ENCODE measurements around the gene LRBA. TPM values are rescaled to one million over a fixed set of nuclear protein-coding genes. Genes with fewer than 3 reads are reported as not detected.

Gene LRBA
- total and polyA plus RNA-seq, 8 donors, result 43.3 to 62.5 (median 52.3) TPM

GRCh38 chr4:150297861-150298474 lies 717.1 kb downstream of the LRBA start:
- H3K27me3 ChIP-seq, result no peaks in the 10 kb centered on the region
- H3K4me1 ChIP-seq, result peaks cover 0 to 6% of the 10 kb centered on the region in 2 donors
- no peak overlapping the region for H3K4me3 ChIP-seq
- no peaks in the 10 kb centered on the region for H3K9me3 ChIP-seq
- peak; percentile 71 for ATAC-seq
- TF ChIP-seq CTCF (IDR thresholded peaks at IDR 0.05), result peak; percentile 45 to 56
- peak in 2 of 4 donors; percentile 29 to 65 for DNase-seq
- no peak overlapping the region for H3K27ac ChIP-seq
- intact Hi-C loops (cut with DNase I), result loop anchor here in 1 of 2 donors (10.0 kb wide), 1 partner anchor 567 kb away; no protein-coding TSS in a partner anchor
- no peaks in the 10 kb centered on the region for H3K36me3 ChIP-seq

- H3K9me3 ChIP-seq, result peaks cover 0 to 2% of the 10 kb centered on the region in 2 donors
- no peak overlapping the region for H3K27ac ChIP-seq
- H3K4me3 ChIP-seq, result no peak overlapping the region
- ATAC-seq (no peak), DNase-seq (no peak)
- TF ChIP-seq CTCF (IDR thresholded peaks at IDR 0.05), result no peak
- no peaks in the 10 kb centered on the region for H3K4me1 ChIP-seq
- H3K27me3 ChIP-seq, result no peaks in the 10 kb centered on the region
- intact Hi-C loops (cut with DNase I), result loop anchor here in 1 of 2 donors (10.0 kb wide), 1 partner anchor 575 kb away; no protein-coding TSS in a partner anchor
- no peaks in the 10 kb centered on the region for H3K36me3 ChIP-seq
Observed at GRCh38 chr4:150289881-150290280, 725.2 kb downstream of the LRBA start.

- no peaks in the 10 kb centered on the region for H3K27me3 ChIP-seq
- no peak for TF ChIP-seq CTCF (IDR thresholded peaks at IDR 0.05)
- no peak overlapping the region for H3K4me3 ChIP-seq
- DNase-seq (no peak), ATAC-seq (no peak)
- H3K9me3 ChIP-seq, result peaks cover 0 to 2% of the 10 kb centered on the region in 2 donors
- H3K27ac ChIP-seq, result no peak overlapping the region
- no peaks in the 10 kb centered on the region for H3K36me3 ChIP-seq
- intact Hi-C loops (cut with DNase I), result no loop called here
- H3K4me1 ChIP-seq, result no peaks in the 10 kb centered on the region
Observed at GRCh38 chr4:150289198-150289597, 725.9 kb downstream of the LRBA start.

- Histone ChIP-seq H3K9me3 (no peaks in the 10 kb centered on the region), H3K27me3 (no peaks in the 10 kb centered on the region), H3K27ac (no peak overlapping the region), H3K4me3 (no peak overlapping the region), H3K4me1 (no peaks in the 10 kb centered on the region), H3K36me3 (peaks cover 0 to 7% of the 10 kb centered on the region in 2 donors)
- TF ChIP-seq CTCF (IDR thresholded peaks at IDR 0.05), result no peak
- no peak for ATAC-seq
- intact Hi-C loops (cut with DNase I), result no loop called here
- DNase-seq, result no peak
Observed at GRCh38 chr4:150286656-150287055, 728.4 kb downstream of the LRBA start.

GRCh38 chr4:150283689-150284088 lies 731.4 kb downstream of the LRBA start:
- Histone ChIP-seq H3K4me3 (no peak overlapping the region), H3K27ac (no peak overlapping the region), H3K27me3 (no peaks in the 10 kb centered on the region), H3K4me1 (peaks cover 0 to 3% of the 10 kb centered on the region in 2 donors), H3K9me3 (no peaks in the 10 kb centered on the region), H3K36me3 (peaks cover 0 to 7% of the 10 kb centered on the region in 2 donors)
- DNase-seq (no peak), ATAC-seq (no peak)
- TF ChIP-seq CTCF (IDR thresholded peaks at IDR 0.05), result no peak
- intact Hi-C loops (cut with DNase I), result no loop called here
